Embryonic facial prominence (tissue), 1 donor: ENCODE results near the gene DNA2.
A peak's percentile ranks its signal among the peaks of the same experiment; 100 is the strongest.
"Not testable (repeated sequence)": the region's sequence is repeated elsewhere in the genome, so short reads cannot be mapped to it uniquely, and the experiment has no call there.

Experiments
- DNase-seq: peaks from one replicate; pipeline ENCODE4 v3.0.0-alpha.2; 2016; ENCODE audit errors: extremely low spot score

DNA2 gene

GRCh38 chr10:68471586-68472408, at the start of gene DNA2:
Gene DNA2 (minus strand): TSS chr10:68471973. CDS start chr10:68471864, 109 bp downstream.
- DNase-seq = peak; percentile 18

GRCh38 chr10:68518609-68519008, 46.8 kb upstream of the DNA2 start:
- not testable (repeated sequence) for DNase-seq

- no peak for DNase-seq
These were observed 45.4 kb upstream of the DNA2 start for GRCh38 chr10:68517188-68517587.

GRCh38 chr10:68516766-68517165, 45.0 kb upstream of the DNA2 start:
- no peak for DNase-seq

- DNase-seq = not testable (repeated sequence)
These were observed 44.4 kb upstream of the DNA2 start for GRCh38 chr10:68516216-68516615.

DNA sequence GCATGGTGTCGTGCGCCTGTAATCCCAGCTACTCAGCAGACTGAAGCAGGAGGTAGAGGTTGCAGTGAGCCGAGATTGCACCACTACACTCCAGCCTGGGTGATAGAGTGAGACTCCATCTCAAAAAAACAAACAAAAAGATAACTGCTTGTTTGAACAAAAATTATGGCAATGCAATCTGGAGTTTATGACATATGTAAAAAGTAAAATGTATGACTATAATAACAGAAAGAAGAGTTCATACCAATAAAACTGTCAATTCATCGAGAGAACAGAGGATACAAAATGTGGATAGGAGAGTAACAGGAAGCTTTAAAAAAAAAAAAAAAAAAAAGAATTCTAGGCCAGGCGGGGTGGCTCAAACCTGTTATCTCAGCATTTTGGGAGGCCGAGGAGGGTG, 36.3 kb upstream of the DNA2 start:
- DNase-seq = no peak

GRCh38 chr10:68506411-68506810, 34.6 kb upstream of the DNA2 start:
- no peak for DNase-seq

DNA sequence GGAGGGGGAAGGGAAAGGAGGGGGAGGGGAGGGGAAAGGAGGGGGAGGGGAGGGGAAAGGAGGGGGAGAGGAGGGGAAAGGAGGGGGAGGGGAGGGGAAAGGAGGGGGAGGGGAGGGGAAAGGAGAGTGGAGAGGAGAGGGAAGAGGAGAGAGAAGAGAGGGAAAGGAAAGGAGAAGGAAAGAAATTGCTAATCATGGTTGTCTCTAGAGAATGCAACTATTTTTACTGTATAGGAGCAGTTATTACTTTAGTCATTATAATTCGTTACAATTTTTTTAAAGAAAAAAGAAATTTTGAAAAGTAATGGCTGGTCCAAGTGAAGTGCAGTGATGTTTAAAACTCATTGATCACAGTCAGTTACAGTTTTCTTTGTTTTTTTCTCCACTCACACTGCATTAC, 31.1 kb upstream of the DNA2 start:
- no peak for DNase-seq

DNA sequence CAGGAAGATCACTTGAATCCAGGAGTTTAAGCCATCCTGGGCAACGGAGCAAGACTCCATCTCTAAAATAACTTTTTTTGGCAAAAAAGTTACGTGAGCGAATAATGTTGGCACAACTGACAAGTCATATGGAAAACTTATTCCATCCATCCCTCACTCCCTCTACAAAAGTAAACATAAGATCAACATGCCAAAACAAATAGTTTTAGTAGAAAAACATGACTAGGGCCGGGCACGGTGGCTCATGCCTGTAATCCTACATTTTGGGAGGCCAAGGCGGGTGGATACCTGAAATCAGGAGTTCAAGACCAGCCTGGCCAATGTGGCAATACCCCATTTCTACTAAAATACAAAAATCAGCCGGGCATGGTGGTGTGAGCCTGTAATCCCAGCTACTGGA, 29.9 kb upstream of the DNA2 start:
- no peak for DNase-seq

DNA sequence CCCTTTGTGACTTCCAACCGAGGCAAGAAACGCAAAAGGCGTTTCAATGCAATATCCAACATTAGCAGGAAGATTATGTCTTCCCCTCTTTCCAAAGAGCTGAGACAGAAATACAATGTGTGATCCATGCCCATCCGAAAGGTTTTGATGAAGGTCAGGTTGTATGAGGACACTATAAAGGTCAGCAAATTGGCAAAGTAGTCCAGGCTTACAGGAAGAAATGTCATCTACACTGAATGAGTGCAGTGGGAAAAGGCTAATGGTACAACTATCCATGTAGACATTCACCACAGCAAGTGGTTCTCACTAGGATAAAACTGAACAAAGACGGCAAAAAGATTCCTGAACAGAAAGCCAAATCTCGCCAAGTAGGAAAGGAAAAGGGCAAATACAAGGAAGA, 27.8 kb upstream of the DNA2 start:
- DNase-seq = no peak

GRCh38 chr10:68496072-68496471, 24.3 kb upstream of the DNA2 start:
- no peak for DNase-seq

DNA sequence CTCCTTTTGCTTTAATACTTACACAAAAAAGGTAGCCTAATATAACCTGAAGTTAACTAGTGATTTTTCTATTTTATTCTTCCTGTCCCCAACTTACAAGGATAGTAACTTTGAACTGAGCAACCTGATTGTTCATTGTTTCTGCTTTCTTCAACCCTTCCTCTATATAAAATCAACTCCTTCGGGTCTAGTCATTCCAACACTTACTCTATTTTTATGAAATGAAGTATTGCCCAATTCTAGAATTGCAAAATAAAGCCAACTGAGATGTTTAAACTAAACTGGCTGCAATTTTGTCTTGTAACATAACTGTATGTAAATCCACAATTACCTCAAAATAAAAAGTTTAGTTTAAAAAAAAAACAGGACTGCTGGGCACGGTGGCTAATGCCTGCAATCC, 20.3 kb upstream of the DNA2 start:
- no peak for DNase-seq

GRCh38 chr10:68489919-68490318, 18.1 kb upstream of the DNA2 start:
- no peak for DNase-seq

DNA sequence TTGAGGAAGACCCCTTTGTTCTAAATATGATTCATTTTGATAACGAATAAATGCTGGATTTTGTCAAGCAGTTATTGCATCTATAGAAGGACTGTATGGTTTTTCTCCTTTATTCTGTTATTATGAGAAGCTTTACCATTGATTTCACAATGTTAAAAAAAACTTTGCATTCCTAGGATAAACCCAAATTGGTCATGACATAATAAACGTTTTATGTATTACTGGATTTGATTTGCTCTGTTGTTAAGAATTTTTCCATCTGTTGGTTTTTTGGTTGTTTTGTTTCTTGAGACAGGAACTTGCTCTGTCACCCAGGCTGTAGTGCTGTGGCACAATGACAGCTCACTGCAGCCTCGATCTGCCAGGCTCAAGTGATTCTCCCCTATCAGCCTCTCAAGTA, 2.2 kb upstream of the DNA2 start:
- no peak for DNase-seq

DNA sequence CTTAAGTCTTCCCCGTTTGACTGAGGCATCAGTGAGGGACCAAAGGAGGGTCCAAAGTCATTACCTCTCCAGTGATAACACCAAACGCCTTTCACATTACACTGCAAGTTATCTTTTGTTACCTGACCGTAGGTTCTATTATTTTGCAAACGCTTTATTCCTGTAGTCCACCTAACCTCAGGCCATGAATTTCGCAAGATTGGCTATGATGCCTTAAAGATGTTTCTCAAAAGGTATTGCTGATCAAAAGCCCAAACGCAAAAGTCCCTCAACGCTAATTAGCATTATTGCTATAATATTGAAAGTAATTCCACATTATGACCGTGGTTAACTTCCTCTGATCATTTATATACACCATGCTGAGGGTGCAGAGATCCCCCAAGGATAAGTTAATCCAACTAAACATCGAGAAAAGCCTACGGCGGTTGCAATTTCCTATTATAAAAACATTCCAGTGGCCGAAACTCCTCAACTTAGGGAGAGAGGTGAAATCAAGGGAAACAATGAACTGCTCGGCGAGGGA, 649 bp downstream of the DNA2 start:
- DNase-seq = no peak

GRCh38 chr10:68470300-68470699, 1.5 kb downstream of the DNA2 start:
- DNase-seq = no peak

- no peak for DNase-seq
These were observed 1.9 kb downstream of the DNA2 start for GRCh38 chr10:68469838-68470237.

DNA sequence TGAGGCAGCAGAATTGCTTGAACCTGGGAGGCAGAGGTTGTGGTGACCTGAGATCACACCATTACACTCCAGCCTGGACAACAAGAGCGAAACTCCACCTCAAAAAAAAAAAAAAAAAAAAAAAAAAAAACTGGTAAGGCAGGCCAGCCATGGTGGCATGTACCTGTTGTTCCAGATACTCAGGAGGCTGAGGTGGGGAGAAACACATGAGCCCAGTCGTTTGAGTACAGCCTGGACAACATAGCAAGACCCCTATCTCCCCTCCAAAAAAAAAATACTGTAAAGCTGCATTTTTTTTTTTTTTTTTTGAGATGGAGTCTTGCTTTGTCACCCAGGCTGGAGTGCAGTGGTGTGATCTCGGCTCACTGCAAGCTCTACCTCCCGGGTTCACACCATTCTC, 7.0 kb downstream of the DNA2 start:
- DNase-seq = not testable (repeated sequence)

GRCh38 chr10:68463365-68464093, 8.2 kb downstream of the DNA2 start:
- no peak for DNase-seq

- no peak for DNase-seq
These were observed 9.2 kb downstream of the DNA2 start for GRCh38 chr10:68462536-68462935.

GRCh38 chr10:68461032-68461431, 10.7 kb downstream of the DNA2 start:
- DNase-seq = no peak

DNA sequence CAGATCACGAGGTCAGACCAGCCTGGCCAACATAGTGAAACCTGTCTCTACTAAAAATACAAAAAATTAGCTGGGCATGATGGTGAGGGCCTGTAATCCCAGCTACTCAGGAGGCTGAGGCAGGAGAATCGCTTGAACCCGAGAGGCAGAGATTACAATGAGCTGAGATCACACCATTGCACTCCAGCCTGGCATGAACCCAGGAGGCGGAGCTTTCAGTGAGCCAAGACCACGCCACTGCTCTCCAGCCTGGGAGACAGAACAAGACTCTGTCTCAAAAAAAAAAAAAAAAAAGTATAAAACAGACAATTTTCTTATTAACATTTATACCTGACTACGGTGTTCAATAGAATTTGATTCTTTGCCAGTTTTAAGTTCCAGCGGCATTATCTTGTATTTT, 22.1 kb downstream of the DNA2 start:
- DNase-seq = not testable (repeated sequence)

DNA sequence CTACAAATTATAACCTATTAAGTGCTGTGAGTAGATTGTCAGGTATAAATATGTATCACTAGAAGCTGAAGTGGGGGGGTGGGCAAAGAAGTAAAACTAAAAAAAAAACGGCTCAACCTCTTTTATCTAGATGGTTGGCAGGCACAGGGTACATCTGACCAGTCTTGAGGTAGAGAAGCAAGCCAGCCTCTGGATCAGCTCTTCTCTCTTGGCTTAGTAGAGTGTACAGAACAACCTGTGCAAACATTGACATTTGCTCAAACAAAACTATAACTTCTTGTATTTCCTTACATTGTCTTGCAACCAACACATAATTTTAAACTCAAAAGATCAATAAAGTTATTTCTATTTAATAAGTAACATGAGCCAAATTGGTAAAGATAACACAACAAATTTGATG, 25.6 kb downstream of the DNA2 start:
- no peak for DNase-seq
